Prostate gland (tissue), 2 donors: ENCODE results near the gene CHSY1. TPM values are rescaled to one million over a fixed set of nuclear protein-coding genes. Genes with fewer than 3 reads are reported as not detected.
A peak's percentile ranks its signal among the peaks of the same experiment; 100 is the strongest.

Experiments used
- DNase-seq: peaks from one replicate; pipeline ENCODE4 v3.0.0-alpha.2; 2019; ENCODE audit warnings: low spot score
- H3K27ac ChIP-seq, 2 donors: fragments of 200-600 bp; sonication (generic); 2 replicates each; pipeline ENCODE4 v1.5.1; 2017 to 2019
- H3K27me3 ChIP-seq: fragments of 200-600 bp; sonication (generic); replicated peaks from 2 replicates; pipeline ENCODE4 v1.5.1; 2019; ENCODE audit not compliant: insufficient read depth
- H3K36me3 ChIP-seq, 2 donors: fragments of 200-600 bp; sonication (generic); 1 replicate in 1 of 2; 2 replicates in 1 of 2; pipeline versions ENCODE4 v1.5.1 to v1.8.1; 2017 to 2019
- H3K4me1 ChIP-seq: fragments of 200-600 bp; sonication (generic); replicated peaks from 2 replicates; pipeline ENCODE4 v1.5.1; 2019
- H3K4me3 ChIP-seq, 2 donors: fragments of 200-600 bp; sonication (generic); 2 replicates each; pipeline ENCODE4 v1.5.1; 2017 to 2019
- H3K9me3 ChIP-seq: fragments of 200-600 bp; sonication (generic); 2 replicates; pipeline ENCODE4 v1.5.1; 2017
- POLR2A ChIP-seq: fragments of 450-650 bp; IDR thresholded peaks from one replicate; pipeline ENCODE4 v1.6.1; 2016; ENCODE audit warnings: antibody characterized with exemption, mild to moderate bottlenecking
- POLR2AphosphoS5 ChIP-seq: sonication (generic); formaldehyde crosslinking; IDR thresholded peaks from one replicate; pipeline ENCODE4 v1.6.1; 2017; ENCODE audit warnings: antibody characterized with exemption
- WGBS: methylation state at CpG from one replicate; pipeline ENCODE4 v1.1.5; 2018; 5-methylcytosine and 5-hydroxymethylcytosine counted together
- intact Hi-C: fragments of 100-400 bp; cut with DNase I; formaldehyde crosslinking; loops from one replicate; pipeline ENCODE4 v1.14.2; 2022
- total RNA-seq, 2 donors: library from RNA; depleted of rRNA; stranded (reverse); fragments of >200 nt; gene quantifications; one replicate each; pipeline ENCODE4 v1.1.0, GENCODE V29; 2016
- TF ChIP-seq, protein P1 (sequence below), 4 experiments: fragments of 200-600 bp in 2 of 4; fragments of 450-650 bp in 2 of 4; sonication (generic) in 2 of 4; IDR thresholded peaks; 1 replicate in 3 of 4; 2 replicates in 1 of 4; pipeline ENCODE4 v1.5.1; 2016 to 2019; ENCODE audit warnings: antibody characterized with exemption in 4 of 4, mild to moderate bottlenecking in 2 of 4, moderate library complexity in 2 of 4

Gene CHSY1
- total RNA-seq, 2 donors from 2014 or later = 30.4 to 46.4 TPM

DNA sequence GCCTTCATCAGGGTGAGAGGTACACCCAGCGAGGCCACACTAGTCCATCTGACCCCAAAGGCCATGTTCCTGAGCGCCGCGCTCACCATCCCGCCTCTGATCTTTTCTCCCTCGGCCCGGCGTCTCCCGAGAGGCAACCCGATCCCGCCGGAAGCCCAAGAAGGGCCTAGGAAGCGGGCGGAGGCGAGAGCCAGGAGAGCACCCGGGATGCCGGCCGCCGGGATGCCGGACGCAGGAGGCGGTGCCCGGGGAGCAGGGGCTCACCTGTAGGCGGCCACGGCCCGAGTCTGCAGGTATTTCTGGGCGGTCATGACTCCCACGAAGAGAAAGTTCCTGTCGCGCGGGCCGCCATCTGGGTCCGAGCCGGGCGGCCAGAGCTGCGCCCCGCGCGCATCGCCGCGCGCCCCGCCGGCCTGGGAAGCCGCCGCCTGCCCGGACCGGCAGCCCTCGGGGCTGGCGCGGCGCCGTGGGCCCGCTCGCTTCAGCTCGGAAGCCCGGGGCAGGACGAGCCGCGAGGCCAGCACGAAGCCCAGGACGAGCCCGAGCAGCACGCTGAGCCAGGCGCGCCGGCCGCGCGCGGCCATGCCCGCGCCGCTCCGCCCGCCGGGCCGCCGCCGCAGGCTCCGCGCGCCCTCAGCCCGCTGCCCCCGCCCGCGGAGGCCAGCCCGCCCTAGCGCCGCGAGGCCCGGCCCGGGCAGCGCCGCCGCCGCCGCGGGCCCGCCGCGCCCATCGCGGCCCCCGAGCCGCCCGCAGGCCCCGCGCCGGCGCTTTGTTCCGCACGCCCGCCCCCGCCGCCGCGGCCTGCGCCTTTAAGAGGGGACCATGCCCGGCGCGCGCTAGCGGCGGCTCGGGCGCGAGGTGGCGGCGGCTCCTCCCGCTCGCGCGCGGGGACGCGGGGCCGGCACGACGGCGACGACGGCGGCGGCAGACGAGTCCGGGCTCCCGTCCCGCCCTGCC is 697 bp downstream of the CHSY1 start:
- intact Hi-C loops = loop anchor here (5.0 to 10.0 kb wide), 2 partner anchors 69 to 626 kb away; no protein-coding TSS in a partner anchor
- DNase-seq = no peak

DNA sequence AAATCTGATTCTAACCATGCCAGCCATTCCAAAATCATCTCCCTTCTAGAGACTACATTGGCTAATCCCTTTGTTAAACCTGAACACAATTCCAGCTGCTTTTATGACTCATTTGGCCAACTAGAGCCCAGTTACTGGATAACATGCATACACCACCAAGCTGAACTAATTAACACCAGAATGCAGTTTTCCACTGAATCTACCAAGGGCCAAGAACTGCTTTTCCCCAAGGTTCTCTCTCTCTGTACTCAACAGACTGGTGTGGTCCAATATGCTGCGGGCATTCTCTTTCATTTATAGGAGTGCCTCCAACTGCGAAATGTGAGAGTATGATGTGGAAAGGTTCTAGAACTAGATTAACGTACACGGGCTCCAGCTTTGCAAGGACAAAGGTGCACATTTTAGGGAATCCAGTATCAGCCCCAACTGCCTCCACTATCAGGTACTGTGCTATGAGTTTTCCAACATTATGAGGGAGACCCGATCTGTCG is 1.5 kb downstream of the CHSY1 start:
- H3K27ac ChIP-seq = peak overlapping the region; percentile 79 to 81
- H3K9me3 ChIP-seq = no peaks in the 10 kb centered on the region
- no peaks in the 10 kb centered on the region for H3K27me3 ChIP-seq
- peak overlapping the region; percentile 71 to 76 for H3K4me3 ChIP-seq
- DNase-seq = no peak
- WGBS = 3% methylated on average over 6 of the region's 6 CpGs
- peaks cover 13% of the 10 kb centered on the region for H3K4me1 ChIP-seq
- TF ChIP-seq, protein P1, sequence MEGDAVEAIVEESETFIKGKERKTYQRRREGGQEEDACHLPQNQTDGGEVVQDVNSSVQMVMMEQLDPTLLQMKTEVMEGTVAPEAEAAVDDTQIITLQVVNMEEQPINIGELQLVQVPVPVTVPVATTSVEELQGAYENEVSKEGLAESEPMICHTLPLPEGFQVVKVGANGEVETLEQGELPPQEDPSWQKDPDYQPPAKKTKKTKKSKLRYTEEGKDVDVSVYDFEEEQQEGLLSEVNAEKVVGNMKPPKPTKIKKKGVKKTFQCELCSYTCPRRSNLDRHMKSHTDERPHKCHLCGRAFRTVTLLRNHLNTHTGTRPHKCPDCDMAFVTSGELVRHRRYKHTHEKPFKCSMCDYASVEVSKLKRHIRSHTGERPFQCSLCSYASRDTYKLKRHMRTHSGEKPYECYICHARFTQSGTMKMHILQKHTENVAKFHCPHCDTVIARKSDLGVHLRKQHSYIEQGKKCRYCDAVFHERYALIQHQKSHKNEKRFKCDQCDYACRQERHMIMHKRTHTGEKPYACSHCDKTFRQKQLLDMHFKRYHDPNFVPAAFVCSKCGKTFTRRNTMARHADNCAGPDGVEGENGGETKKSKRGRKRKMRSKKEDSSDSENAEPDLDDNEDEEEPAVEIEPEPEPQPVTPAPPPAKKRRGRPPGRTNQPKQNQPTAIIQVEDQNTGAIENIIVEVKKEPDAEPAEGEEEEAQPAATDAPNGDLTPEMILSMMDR (IDR thresholded peaks at IDR 0.05) = no peak
- TF ChIP-seq POLR2AphosphoS5 = peak; percentile 3
- no peak for TF ChIP-seq POLR2A
- H3K36me3 ChIP-seq = no peaks in the 10 kb centered on the region
- intact Hi-C loops = loop anchor here (5.0 to 10.0 kb wide), 2 partner anchors 68 to 626 kb away; no protein-coding TSS in a partner anchor

More for the DNA sequence above, 697 bp downstream of the CHSY1 start:
- under 1% methylated on average over 115 of the region's 150 CpGs for WGBS
- Histone ChIP-seq H3K27ac (peak overlapping the region; percentile 84 to 88), H3K27me3 (no peaks in the 10 kb centered on the region), H3K4me1 (peaks cover 12% of the 10 kb centered on the region), H3K36me3 (no peaks in the 10 kb centered on the region), H3K9me3 (no peaks in the 10 kb centered on the region), H3K4me3 (peak overlapping the region; percentile 76)
- TF ChIP-seq POLR2AphosphoS5 = no peak
- TF ChIP-seq, protein P1 (IDR thresholded peaks at IDR 0.05) = peak in 2 of 4 experiments; percentile 26 to 35

DNA sequence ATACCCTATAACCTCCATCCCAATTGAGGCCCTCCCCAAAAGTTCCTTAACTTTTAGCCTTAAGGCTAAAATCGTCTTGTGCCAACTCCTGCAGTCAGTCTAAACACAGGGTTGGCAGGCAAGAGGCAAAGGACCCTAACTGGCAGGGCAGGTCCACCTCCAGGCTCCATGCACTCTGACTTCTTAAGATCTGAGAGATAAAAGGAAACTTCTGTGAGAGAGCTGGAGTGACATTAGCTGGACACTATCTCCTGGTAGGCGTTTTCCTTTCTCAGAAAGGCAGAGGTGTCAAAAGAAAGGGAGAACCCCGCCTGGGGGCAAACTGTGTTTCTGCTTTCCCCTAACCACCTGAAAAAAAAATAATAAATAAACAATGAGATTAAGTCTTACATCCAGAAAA is 3.6 kb downstream of the CHSY1 start:
- no peak for DNase-seq
- Histone ChIP-seq H3K9me3 (no peaks in the 10 kb centered on the region), H3K4me1 (peaks cover 30% of the 10 kb centered on the region), H3K4me3 (no peak overlapping the region), H3K36me3 (no peaks in the 10 kb centered on the region), H3K27ac (peak overlapping the region; percentile 12 to 49), H3K27me3 (no peaks in the 10 kb centered on the region)
- no peak for TF ChIP-seq POLR2AphosphoS5
- TF ChIP-seq, protein P1 (IDR thresholded peaks at IDR 0.05) = no peak
- TF ChIP-seq POLR2A = no peak
- intact Hi-C loops = loop anchor here (5.0 kb wide), 1 partner anchor 126 kb away; no protein-coding TSS in a partner anchor
- 30% methylated on average over 3 of the region's 3 CpGs for WGBS

DNA sequence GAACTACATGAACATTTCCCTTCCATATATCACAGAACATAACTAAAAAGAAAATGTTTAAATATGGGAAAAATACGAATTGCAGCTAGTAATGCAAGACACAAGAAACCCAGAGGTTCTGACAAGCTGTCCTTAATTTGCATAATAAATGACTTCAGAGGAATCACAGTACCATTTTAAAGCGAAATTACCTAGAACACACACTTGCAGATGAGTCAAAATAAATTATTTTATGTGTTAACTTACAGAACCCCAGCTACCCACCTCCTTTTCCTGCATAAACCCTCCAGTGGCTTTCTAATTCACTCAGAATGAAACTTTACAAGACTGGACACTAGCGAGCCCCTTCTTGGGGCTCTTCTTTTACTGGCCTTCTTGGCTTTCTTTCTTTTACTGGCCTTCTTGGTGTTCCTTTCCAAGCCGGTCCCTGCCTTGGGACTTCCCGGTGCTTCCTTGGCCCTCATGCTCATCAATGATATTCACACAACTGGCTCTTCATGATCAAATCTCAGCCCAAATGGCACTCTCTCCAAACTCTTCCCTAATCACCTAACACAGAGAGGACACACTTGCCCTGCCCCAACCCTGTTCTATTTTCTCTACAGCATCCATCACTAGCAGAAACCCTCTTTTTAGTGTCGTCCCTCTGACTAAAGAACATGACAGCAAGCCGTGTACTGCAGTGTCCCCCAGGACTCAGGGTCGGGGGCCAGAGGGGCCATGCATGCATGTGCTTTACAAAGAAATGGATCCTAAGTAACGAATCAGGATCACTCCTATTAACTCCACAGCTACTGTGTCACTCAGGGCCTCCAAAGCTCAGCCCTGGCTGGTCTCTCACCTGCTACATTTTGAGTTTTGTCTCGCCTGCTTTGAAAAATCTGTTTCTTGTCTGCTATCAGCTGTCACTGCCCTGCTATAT is 4.8 kb downstream of the CHSY1 start:
- no peak for DNase-seq
- no peaks in the 10 kb centered on the region for H3K9me3 ChIP-seq
- no peaks in the 10 kb centered on the region for H3K36me3 ChIP-seq
- H3K27ac ChIP-seq = peak overlapping the region; percentile 49 to 64
- 64% methylated on average over 10 of the region's 10 CpGs for WGBS
- H3K27me3 ChIP-seq = no peaks in the 10 kb centered on the region
- H3K4me3 ChIP-seq = no peak overlapping the region
- no peak for TF ChIP-seq POLR2AphosphoS5
- TF ChIP-seq POLR2A = no peak
- TF ChIP-seq, protein P1 (IDR thresholded peaks at IDR 0.05) = no peak
- peaks cover 37% of the 10 kb centered on the region for H3K4me1 ChIP-seq
- intact Hi-C loops = loop anchor here (5.0 kb wide), 1 partner anchor 125 kb away; no protein-coding TSS in a partner anchor
